H1 (cell line): ENCODE results near the gene VASN. TPM values are rescaled to one million over a fixed set of nuclear protein-coding genes. Genes with fewer than 3 reads are reported as not detected.

Experiments
- CBX8 ChIP-seq: fragments of 300-800, 300-1000 bp; sonication (generic); IDR thresholded peaks from 2 replicates; pipeline ENCODE4 v1.7.1; 2016; ENCODE audit warnings: low read depth, low read length, borderline replicate concordance
- CEBPB ChIP-seq: IDR thresholded peaks from 2 replicates; pipeline ENCODE4 v1.6.1; 2012; ENCODE audit warnings: low read depth, low read length
- CHD2 ChIP-seq: IDR thresholded peaks from 2 replicates; pipeline ENCODE4 v1.6.1; 2012; ENCODE audit warnings: low read length, improper control_type of control experiment
- CTCF ChIP-seq, 3 experiments: IDR thresholded peaks; 1 replicate in 2 of 3; 2 replicates in 1 of 3; pipeline versions ENCODE4 v1.5.1 to v1.6.1; 2011; ENCODE audit warnings: low read length in 3 of 3, mild to moderate bottlenecking in 3 of 3, inconsistent platforms in 2 of 3, low read depth in 1 of 3, moderate library complexity in 1 of 3; ENCODE audit not compliant: insufficient read depth in 1 of 3; ENCODE audit errors: control extremely low read depth in 1 of 3
- E2F6 ChIP-seq: IDR thresholded peaks from 2 replicates; pipeline ENCODE4 v1.6.1; 2012; ENCODE audit warnings: inconsistent platforms
- FOSL1 ChIP-seq: IDR thresholded peaks from 2 replicates; pipeline ENCODE4 v1.6.1; 2011; ENCODE audit warnings: mild to moderate bottlenecking, low read depth, low read length, moderate library complexity; ENCODE audit not compliant: insufficient read depth
- GABPA ChIP-seq: IDR thresholded peaks from 2 replicates; pipeline ENCODE4 v1.6.1; 2011; ENCODE audit warnings: mild to moderate bottlenecking, low read length, moderate library complexity, borderline replicate concordance; ENCODE audit not compliant: insufficient read depth
- HDAC6 ChIP-seq: IDR thresholded peaks from one replicate; pipeline ENCODE4 v1.7.1; 2012; ENCODE audit warnings: low read depth, mild to moderate bottlenecking, inconsistent platforms, low read length, moderate library complexity
- JUN ChIP-seq: IDR thresholded peaks from 2 replicates; pipeline ENCODE4 v1.6.1; 2011; ENCODE audit warnings: low read depth, mild to moderate bottlenecking, improper control_type of control experiment, low read length
- JUND ChIP-seq: IDR thresholded peaks from 2 replicates; pipeline ENCODE4 v1.6.1; 2011; ENCODE audit warnings: mild to moderate bottlenecking, improper control_type of control experiment, low read length
- KDM4A ChIP-seq: IDR thresholded peaks from one replicate; pipeline ENCODE4 v1.7.1; 2012; ENCODE audit warnings: low read depth, mild to moderate bottlenecking, moderate library complexity, low read length, inconsistent platforms; ENCODE audit not compliant: severe bottlenecking
- NANOG ChIP-seq: IDR thresholded peaks from 2 replicates; pipeline ENCODE4 v1.6.1; 2011; ENCODE audit warnings: low read length, low read depth, mild to moderate bottlenecking, inconsistent platforms; ENCODE audit not compliant: insufficient read depth, poor library complexity, severe bottlenecking
- PHF8 ChIP-seq: fragments of 200-600 bp; sonication (generic); conservative IDR thresholded peaks from 2 replicates; pipeline ENCODE4 v1.7.1; 2012; ENCODE audit warnings: low read depth, mild to moderate bottlenecking, inconsistent platforms, low read length, moderate library complexity
- POLR2AphosphoS5 ChIP-seq: IDR thresholded peaks from 2 replicates; pipeline ENCODE4 v1.6.1; 2011; ENCODE audit warnings: low read depth, low read length
- RNF2 ChIP-seq: fragments of 200-900, 300-1000 bp; sonication (generic); IDR thresholded peaks from 2 replicates; pipeline ENCODE4 v1.7.1; 2016; ENCODE audit warnings: borderline replicate concordance, low read depth, mild to moderate bottlenecking, antibody characterized with exemption, low read length; ENCODE audit not compliant: poor library complexity, severe bottlenecking; ENCODE audit errors: missing control alignments
- SIX5 ChIP-seq: IDR thresholded peaks from 2 replicates; pipeline ENCODE4 v1.6.1; 2011; ENCODE audit warnings: mild to moderate bottlenecking, low read depth, low read length
- SP2 ChIP-seq: IDR thresholded peaks from 2 replicates; pipeline ENCODE4 v1.6.1; 2012; ENCODE audit warnings: mild to moderate bottlenecking, low read length, inconsistent platforms
- SRF ChIP-seq: IDR thresholded peaks from 2 replicates; pipeline ENCODE4 v1.6.1; 2011; ENCODE audit warnings: mild to moderate bottlenecking, low read depth, low read length, moderate library complexity
- USF2 ChIP-seq: IDR thresholded peaks from 2 replicates; pipeline ENCODE4 v1.6.1; 2011; ENCODE audit warnings: low read length, improper control_type of control experiment
- polyA plus RNA-seq, 7 experiments: library from polyadenylated mRNA; depleted of rRNA in 3 of 7; stranded (reverse) in 5 of 7; unstranded in 2 of 7; fragments of >200 nt in 5 of 7; fragments of 200-250 nt in 2 of 7; gene quantifications; 1 replicate in 5 of 7; 2 replicates in 1 of 7; 4 replicates in 1 of 7; pipeline versions ENCODE4 v1.2.1 to v1.2.3, GENCODE V29; 2011 to 2013; ENCODE audit warnings: missing spikeins in 2 of 7, mixed read lengths in 2 of 7
- total RNA-seq: library from RNA; stranded (reverse); fragmentation: NEBNext Ultra II Directional; extraction: Animal tissue kit (Norgen Biotek cat#: 25700); gene quantifications from 2 replicates; pipeline ENCODE4 v1.2.1, GENCODE V29; 2021

VASN gene
- total and polyA plus RNA-seq, 2 of the 8 experiments (the other 6 are each of a cell fraction or from before 2014, with no cell fraction given), result 9.6 to 11.3 TPM

DNA sequence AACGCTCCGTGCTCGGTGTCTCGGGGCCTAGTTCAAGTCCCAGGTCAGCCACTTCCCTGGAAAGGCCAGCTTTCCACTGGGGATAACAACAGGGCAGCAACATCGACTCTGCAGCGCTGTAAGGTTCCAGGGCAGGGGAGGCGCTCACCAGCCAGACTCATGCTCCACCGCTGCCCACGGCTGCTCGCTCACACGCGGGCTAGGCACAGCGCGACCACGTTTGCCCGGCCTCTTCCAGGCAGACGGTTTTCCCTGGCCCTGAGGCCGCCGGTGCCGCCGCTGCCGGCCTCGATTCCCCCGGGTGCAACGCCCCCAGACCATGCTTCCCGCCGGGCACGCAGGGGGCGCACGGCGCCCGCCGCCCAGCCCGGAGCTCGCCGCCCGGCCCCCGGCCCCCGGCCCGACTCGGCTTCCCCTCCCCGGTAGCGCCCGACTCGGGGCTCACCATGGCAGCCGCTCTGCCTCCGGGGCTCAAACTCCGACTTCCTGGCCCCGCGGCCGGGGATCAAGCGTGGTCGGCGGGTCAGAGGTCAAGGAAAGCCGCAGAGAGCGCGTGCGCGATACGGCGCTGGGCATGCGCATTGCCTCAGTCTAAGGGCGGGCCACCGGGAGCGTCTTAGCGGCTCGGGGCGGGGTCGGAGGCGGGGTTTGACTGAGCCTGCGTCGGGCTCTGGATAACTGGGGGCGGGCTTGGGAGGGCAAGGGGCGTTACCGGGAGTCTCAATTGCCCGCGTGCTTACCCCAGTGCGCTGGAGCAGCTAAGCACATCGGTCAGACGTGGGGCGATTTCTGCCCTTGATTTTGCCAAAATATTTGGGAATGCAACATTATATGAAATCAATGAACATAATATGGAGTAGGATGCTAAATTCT lies 20.6 kb upstream of the VASN start, which contains the start of gene PAM16 (continued):
- no peak for TF ChIP-seq SRF
- peak; percentile 14 for TF ChIP-seq KDM4A
- no peak for TF ChIP-seq USF2
- no peak; the same call in 1 of the 2 replicates for TF ChIP-seq CHD2
- no peak for TF ChIP-seq SIX5
- TF ChIP-seq RNF2, result no peak
- no peak for TF ChIP-seq CBX8
- TF ChIP-seq PHF8, result peak; percentile 69
- TF ChIP-seq POLR2AphosphoS5, result peak; percentile 79
- TF ChIP-seq NANOG, result no peak
- no peak for TF ChIP-seq SP2
- peak; percentile 83 for TF ChIP-seq E2F6
- no peak for TF ChIP-seq HDAC6
- no peak for TF ChIP-seq JUN
- TF ChIP-seq CEBPB, result no peak
- no peak for TF ChIP-seq FOSL1
- TF ChIP-seq GABPA, result no peak
- no peak for TF ChIP-seq JUND
- TF ChIP-seq CTCF (IDR thresholded peaks at IDR 0.05; ENCODE audit: control extremely low read depth in 1 of 3, insufficient read depth in 1 of 3, low read depth in 1 of 3, low read length in 3 of 3), result no peak
